PC-3 (cell line): ENCODE measurements around the gene KRT6C.

Source experiments
- EZH2 ChIP-seq: fragments of 300-600 bp; sonication (generic); IDR thresholded peaks from one replicate; pipeline ENCODE4 v1.6.1; 2017; ENCODE audit warnings: antibody characterized with exemption, mild to moderate bottlenecking, low read length; ENCODE audit not compliant: unreplicated experiment
- TF ChIP-seq, protein P1 (sequence below): fragments of 300-600 bp; sonication (generic); conservative IDR thresholded peaks from 2 replicates; pipeline ENCODE4 v1.5.1; 2017; ENCODE audit warnings: antibody characterized with exemption, low read depth, mild to moderate bottlenecking, low read length

DNA sequence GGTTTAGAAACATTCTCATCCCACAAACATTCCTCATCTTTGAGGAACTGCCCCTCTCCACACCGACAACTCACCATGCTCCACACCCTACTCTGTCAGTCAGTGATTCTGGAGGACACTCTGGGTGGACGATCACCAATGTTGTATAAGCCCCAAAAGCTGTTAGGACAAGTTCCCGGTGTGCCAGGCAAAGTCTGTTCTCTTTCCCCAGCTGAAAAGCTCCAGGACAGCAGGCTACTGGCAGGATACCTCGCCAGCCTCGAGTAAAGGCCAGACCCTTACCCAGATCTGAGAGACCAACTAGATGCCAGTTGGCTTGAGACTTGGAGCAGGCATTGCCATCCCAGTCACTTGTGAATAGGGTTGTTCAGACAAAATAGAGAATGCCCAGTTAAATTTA, 34.6 kb upstream of the KRT6C start:
- TF ChIP-seq, protein P1, sequence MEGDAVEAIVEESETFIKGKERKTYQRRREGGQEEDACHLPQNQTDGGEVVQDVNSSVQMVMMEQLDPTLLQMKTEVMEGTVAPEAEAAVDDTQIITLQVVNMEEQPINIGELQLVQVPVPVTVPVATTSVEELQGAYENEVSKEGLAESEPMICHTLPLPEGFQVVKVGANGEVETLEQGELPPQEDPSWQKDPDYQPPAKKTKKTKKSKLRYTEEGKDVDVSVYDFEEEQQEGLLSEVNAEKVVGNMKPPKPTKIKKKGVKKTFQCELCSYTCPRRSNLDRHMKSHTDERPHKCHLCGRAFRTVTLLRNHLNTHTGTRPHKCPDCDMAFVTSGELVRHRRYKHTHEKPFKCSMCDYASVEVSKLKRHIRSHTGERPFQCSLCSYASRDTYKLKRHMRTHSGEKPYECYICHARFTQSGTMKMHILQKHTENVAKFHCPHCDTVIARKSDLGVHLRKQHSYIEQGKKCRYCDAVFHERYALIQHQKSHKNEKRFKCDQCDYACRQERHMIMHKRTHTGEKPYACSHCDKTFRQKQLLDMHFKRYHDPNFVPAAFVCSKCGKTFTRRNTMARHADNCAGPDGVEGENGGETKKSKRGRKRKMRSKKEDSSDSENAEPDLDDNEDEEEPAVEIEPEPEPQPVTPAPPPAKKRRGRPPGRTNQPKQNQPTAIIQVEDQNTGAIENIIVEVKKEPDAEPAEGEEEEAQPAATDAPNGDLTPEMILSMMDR = no peak
- no peak for TF ChIP-seq EZH2
